Endothelial cell of umbilical vein (primary cell): ENCODE data around the gene IL4R. TPM values are rescaled to one million over a fixed set of nuclear protein-coding genes. Genes with fewer than 3 reads are reported as not detected.

Experiments used
- BruUV-seq: library from RNA; stranded (reverse); fragments of 400-500 nt; replicated peaks from 2 replicates; lab custom pipeline; 2021; lab: Mats Ljungman, UMichigan
- CTCF ChIA-PET: fragments of 300-600, 350-600 bp; sonication (Branson Sonifier 250); formaldehyde crosslinking; loops from one replicate; lab custom pipeline; 2021; ENCODE audit warnings: antibody characterized with exemption, inconsistent platforms; lab: Charles Lee
- POLR2A ChIA-PET: fragments of 300-600, 350-600 bp; sonication (Branson Sonifier 250); formaldehyde crosslinking; loops from one replicate; lab custom pipeline; 2021; ENCODE audit warnings: antibody characterized with exemption, inconsistent platforms; lab: Charles Lee
- DNase-seq: peaks from one replicate; pipeline ENCODE4 v3.0.0-alpha.2; 2011; ENCODE audit warnings: low read depth, low spot score
- FAIRE-seq: peaks from 2 replicates; lab custom pipeline; 2011; peaks lifted over from hg19 to GRCh38; lab: Jason Lieb, UNC
- H2AFZ ChIP-seq: 2 replicates; pipeline ENCODE4 v1.6.0; 2012; ENCODE audit warnings: low read depth, low read length, control low read depth, inconsistent platforms
- H3K27ac ChIP-seq: 2 replicates; pipeline ENCODE4 v1.5.1; 2011; ENCODE audit warnings: low read depth, mild to moderate bottlenecking, control low read depth, low read length, moderate library complexity; ENCODE audit not compliant: insufficient read depth
- H3K27me3 ChIP-seq, 2 experiments: 2 replicates each; pipeline versions ENCODE4 v1.6.0 to v1.6.1; 2011; ENCODE audit warnings: low read length in 2 of 2, mixed read lengths in 1 of 2; ENCODE audit not compliant: control insufficient read depth in 2 of 2, insufficient read depth in 2 of 2
- H3K36me3 ChIP-seq, 2 experiments: 2 replicates in 1 of 2; 3 replicates in 1 of 2; pipeline ENCODE4 v1.5.1; 2011; ENCODE audit warnings: low read length in 2 of 2, mild to moderate bottlenecking in 1 of 2, moderate library complexity in 1 of 2; ENCODE audit not compliant: control insufficient read depth in 2 of 2, insufficient read depth in 2 of 2; ENCODE audit errors: extremely low read depth in 1 of 2
- H3K4me1 ChIP-seq: 3 replicates; pipeline ENCODE4 v1.5.1; 2011; ENCODE audit warnings: mild to moderate bottlenecking, low read length; ENCODE audit not compliant: control insufficient read depth, insufficient read depth; ENCODE audit errors: extremely low read depth
- H3K4me2 ChIP-seq: 2 replicates; pipeline ENCODE4 v1.6.1; 2011; ENCODE audit warnings: low read length, control low read depth, mixed read lengths; ENCODE audit not compliant: insufficient read depth
- H3K4me3 ChIP-seq, 3 experiments: fragments of 200-600 bp in 1 of 3; sonication (generic), shearing (Covaris generic) in 1 of 3; replicated peaks in 1 of 3; 2 replicates each; pipeline ENCODE4 v1.5.1; 2011 to 2016; ENCODE audit warnings: control low read depth in 3 of 3, low read length in 3 of 3, mild to moderate bottlenecking in 2 of 3, inconsistent platforms in 1 of 3, low read depth in 1 of 3, moderate library complexity in 1 of 3; ENCODE audit not compliant: insufficient read depth in 1 of 3
- H3K79me2 ChIP-seq: 2 replicates; pipeline ENCODE4 v1.6.0; 2012; ENCODE audit warnings: low read length, inconsistent platforms; ENCODE audit not compliant: control insufficient read depth, insufficient read depth
- H3K9ac ChIP-seq: replicated peaks from 2 replicates; pipeline ENCODE3; 2011; ENCODE audit warnings: low read length, control low read depth; ENCODE audit not compliant: insufficient read depth; ENCODE audit errors: extremely low read depth
- H3K9me1 ChIP-seq: replicated peaks from 3 replicates; pipeline ENCODE4 v1.6.0; 2011; ENCODE audit warnings: mild to moderate bottlenecking, low read length; ENCODE audit not compliant: control insufficient read depth, insufficient read depth; ENCODE audit errors: extremely low read depth
- H3K9me3 ChIP-seq: replicated peaks from 2 replicates; pipeline ENCODE4 v1.5.1; 2012; ENCODE audit warnings: low read length, inconsistent platforms; ENCODE audit not compliant: control insufficient read depth, insufficient read depth
- H4K20me1 ChIP-seq: replicated peaks from 2 replicates; pipeline ENCODE3; 2011; ENCODE audit warnings: mild to moderate bottlenecking, low read length; ENCODE audit not compliant: control insufficient read depth, insufficient read depth; ENCODE audit errors: extremely low read depth
- CTCF ChIP-seq, 2 donors: IDR thresholded peaks; 1 replicate in 1 of 2; 2 replicates in 1 of 2; pipeline ENCODE4 v1.5.1; 2011; ENCODE audit warnings: low read length in 2 of 2, mild to moderate bottlenecking in 2 of 2, moderate library complexity in 2 of 2, control low read depth in 1 of 2, inconsistent platforms in 1 of 2, low read depth in 1 of 2; ENCODE audit not compliant: insufficient read depth in 1 of 2; ENCODE audit errors: extremely low read depth in 1 of 2
- EZH2 ChIP-seq: IDR thresholded peaks from 2 replicates; pipeline ENCODE4 v1.6.1; 2012; ENCODE audit warnings: borderline replicate concordance, low read depth, mild to moderate bottlenecking, moderate library complexity, low read length, inconsistent platforms; ENCODE audit not compliant: severe bottlenecking
- FOS ChIP-seq: IDR thresholded peaks from 2 replicates; pipeline ENCODE4 v1.6.1; 2011; ENCODE audit warnings: mild to moderate bottlenecking, low read length, moderate library complexity, borderline replicate concordance; ENCODE audit not compliant: insufficient read depth
- JUN ChIP-seq: IDR thresholded peaks from 2 replicates; pipeline ENCODE4 v1.6.1; 2011; ENCODE audit warnings: borderline replicate concordance, low read depth; ENCODE audit not compliant: insufficient read length, insufficient read depth
- MAX ChIP-seq: IDR thresholded peaks from 2 replicates; pipeline ENCODE4 v1.6.1; 2011; ENCODE audit not compliant: insufficient read depth, insufficient read length
- MYC ChIP-seq: IDR thresholded peaks from one replicate; pipeline ENCODE4 v1.6.1; 2011; ENCODE audit warnings: mild to moderate bottlenecking, low read depth, low read length
- POLR2A ChIP-seq: IDR thresholded peaks from 2 replicates; pipeline ENCODE4 v1.6.1; 2012; ENCODE audit warnings: low read depth, mild to moderate bottlenecking, control low read depth, low read length
- POLR2AphosphoS5 ChIP-seq: IDR thresholded peaks from 2 replicates; pipeline ENCODE4 v1.6.1; 2012; ENCODE audit warnings: low read depth, mild to moderate bottlenecking, control low read depth, low read length, moderate library complexity; ENCODE audit not compliant: insufficient read depth
- dilution Hi-C: fragments of 300-500 bp; cut with MboI; formaldehyde crosslinking; loops from one replicate; pipeline ENCODE4 v1.15.0; 2019; ENCODE audit warnings: low sequenced_read_pairs; ENCODE audit not compliant: extremely low pct_ligation_motif_present
- intact Hi-C: fragments of 100-400 bp; cut with micrococcal nuclease; formaldehyde crosslinking; loops from one replicate; pipeline ENCODE4 v1.10.0; 2022
- polyA plus RNA-seq, 4 experiments: library from polyadenylated mRNA; depleted of rRNA in 3 of 4; stranded (reverse) in 3 of 4; unstranded in 1 of 4; fragments of >200 nt; gene quantifications; 2 replicates each; pipeline versions ENCODE4 v1.2.1 to v1.2.3, GENCODE V29; 2011 to 2012; ENCODE audit warnings: missing spikeins in 1 of 4
- total RNA-seq: library from RNA; stranded (reverse); gene quantifications from 2 replicates; pipeline ENCODE4 v1.2.3, GENCODE V29; 2021

Gene IL4R
- total and polyA plus RNA-seq, 2 donors (not counting 3 experiments of a cell fraction or from before 2014, with no cell fraction given): 138 to 139 TPM

GRCh38 chr16:27401768-27402568 is 88.2 kb downstream of the IL4R start, which contains the start of gene IL21R:
Gene IL21R (plus strand): TSS chr16:27402174. CDS start chr16:27430072, 27,898 bp downstream.
- H3K4me1 ChIP-seq: no peaks in the 10 kb centered on the region
- H3K36me3 ChIP-seq: no peaks in the 10 kb centered on the region
- no peaks in the 10 kb centered on the region for H4K20me1 ChIP-seq
- H2AFZ ChIP-seq: peak within 1 kb of the TSS; percentile 17
- no peak within 1 kb of the TSS for H3K27ac ChIP-seq
- H3K9me3 ChIP-seq: no peaks in the 10 kb centered on the region
- POLR2A ChIA-PET: no interaction called here
- H3K79me2 ChIP-seq: no peaks in the 10 kb centered on the region
- TF ChIP-seq MYC (no peak), MAX (no peak), JUN (no peak), EZH2 (no peak), POLR2A (no peak), POLR2AphosphoS5 (no peak), FOS (no peak), CTCF (IDR thresholded peaks at IDR 0.05; ENCODE audit: extremely low read depth in 1 of 2, insufficient read depth in 1 of 2, low read depth in 1 of 2, low read length in 2 of 2) (no peak)
- CTCF ChIA-PET: no interaction called here
- no peaks in the 10 kb centered on the region for H3K9me1 ChIP-seq
- intact Hi-C loops: no loop called here
- H3K4me3 ChIP-seq: no peak within 1 kb of the TSS
- no peak within 1 kb of the TSS for H3K9ac ChIP-seq
- dilution Hi-C loops: no loop called here
- DNase-seq (no peak), FAIRE-seq (no peak)
- H3K4me2 ChIP-seq: no peak within 1 kb of the TSS
- no peaks in the 10 kb centered on the region for H3K27me3 ChIP-seq
- BruUV-seq: no TSS peak
